WTC11 (cell line): ENCODE data around the gene OSMR. TPM values are rescaled to one million over a fixed set of nuclear protein-coding genes. Genes with fewer than 3 reads are reported as not detected.

Source experiments
- ATAC-seq: fragments of 200-7000 bp; cut with Tn5 transposase; 2 replicates; pipeline ENCODE4 v1.10.0; 2021; ENCODE audit warnings: mild to moderate bottlenecking, moderate library complexity
- CTCF ChIA-PET: fragments of 300-600 bp; sonication (Branson Sonifier 250); formaldehyde crosslinking; loops from one replicate; lab custom pipeline; 2021; ENCODE audit warnings: antibody characterized with exemption; lab: Charles Lee
- POLR2A ChIA-PET: fragments of 350-600 bp; sonication (Branson Sonifier 250); formaldehyde crosslinking; loops from one replicate; lab custom pipeline; 2021; ENCODE audit warnings: antibody characterized with exemption; lab: Charles Lee
- DNase-seq: peaks from one replicate; pipeline ENCODE4 v3.0.0; 2021; ENCODE audit warnings: low spot score
- H3K27ac Mint-ChIP-seq: 2 replicates; pipeline ENCODE4 v1.8.0; 2021; ENCODE audit warnings: mixed read lengths
- H3K27me3 Mint-ChIP-seq: 2 replicates; pipeline ENCODE4 v1.8.0; 2021; ENCODE audit warnings: low read depth, mild to moderate bottlenecking, moderate library complexity, mixed read lengths
- H3K36me3 Mint-ChIP-seq: 2 replicates; pipeline ENCODE4 v1.8.0; 2021; ENCODE audit warnings: mixed read lengths
- H3K4me1 Mint-ChIP-seq: 2 replicates; pipeline ENCODE4 v1.8.0; 2022; ENCODE audit warnings: mixed read lengths
- H3K4me3 Mint-ChIP-seq: 2 replicates; pipeline ENCODE4 v1.8.0; 2021; ENCODE audit warnings: mild to moderate bottlenecking, moderate library complexity, mixed read lengths
- H3K9me3 Mint-ChIP-seq: 2 replicates; pipeline ENCODE4 v1.8.0; 2021; ENCODE audit warnings: mixed read lengths
- ATF2 ChIP-seq: sonication (generic); formaldehyde crosslinking; IDR thresholded peaks from 2 replicates; pipeline ENCODE4 v1.8.1; 2022; ENCODE audit warnings: low read depth, missing genetic modification reagents, borderline replicate concordance
- EMX1 ChIP-seq: fragments of 250-450 bp; sonication (Bioruptor Pico); IDR thresholded peaks from 2 replicates; pipeline ENCODE4 v1.8.0; 2021; ENCODE audit warnings: mild to moderate bottlenecking
- FOXK1 ChIP-seq: sonication (generic); formaldehyde crosslinking; IDR thresholded peaks from 2 replicates; pipeline ENCODE4 v1.8.0; 2022; ENCODE audit warnings: mild to moderate bottlenecking, moderate library complexity, missing genetic modification reagents
- GTF2I ChIP-seq: fragments of 250-450 bp; sonication (Bioruptor Pico); conservative IDR thresholded peaks from 2 replicates; pipeline ENCODE4 v1.4.0; 2021; ENCODE audit warnings: mild to moderate bottlenecking
- IRF2 ChIP-seq: sonication (generic); formaldehyde crosslinking; IDR thresholded peaks from 2 replicates; pipeline ENCODE4 v1.8.0; 2022; ENCODE audit warnings: low read depth, missing genetic modification reagents, borderline replicate concordance
- MXD4 ChIP-seq: fragments of 250-450 bp; sonication (Bioruptor Pico); IDR thresholded peaks from 2 replicates; pipeline ENCODE4 v1.8.0; 2021; ENCODE audit warnings: mild to moderate bottlenecking, moderate library complexity, borderline replicate concordance
- NFATC4 ChIP-seq: fragments of 250-450 bp; sonication (Bioruptor Pico); IDR thresholded peaks from 2 replicates; pipeline ENCODE4 v1.9.0; 2021; ENCODE audit warnings: mild to moderate bottlenecking
- NFE2L1 ChIP-seq: sonication (generic); formaldehyde crosslinking; IDR thresholded peaks from 2 replicates; pipeline ENCODE4 v1.8.1; 2023; ENCODE audit warnings: missing genetic modification reagents
- NR1H2 ChIP-seq: sonication (generic); formaldehyde crosslinking; IDR thresholded peaks from 2 replicates; pipeline ENCODE4 v1.9.0; 2021; ENCODE audit warnings: mild to moderate bottlenecking, moderate library complexity, missing genetic modification reagents
- PRDM15 ChIP-seq: sonication (generic); formaldehyde crosslinking; IDR thresholded peaks from 2 replicates; pipeline ENCODE4 v1.8.0; 2022; ENCODE audit warnings: missing genetic modification reagents
- RELA ChIP-seq: sonication (generic); formaldehyde crosslinking; IDR thresholded peaks from 2 replicates; pipeline ENCODE4 v1.8.1; 2022; ENCODE audit warnings: missing genetic modification reagents, mild to moderate bottlenecking, borderline replicate concordance
- RORB ChIP-seq: fragments of 250-450 bp; sonication (Bioruptor Pico); IDR thresholded peaks from 2 replicates; pipeline ENCODE4 v1.9.0; 2021; ENCODE audit warnings: mild to moderate bottlenecking
- SMAD3 ChIP-seq: sonication (generic); formaldehyde crosslinking; IDR thresholded peaks from 2 replicates; pipeline ENCODE4 v1.8.0; 2022; ENCODE audit warnings: missing genetic modification reagents, mild to moderate bottlenecking, borderline replicate concordance
- STAT6 ChIP-seq: sonication (generic); formaldehyde crosslinking; conservative IDR thresholded peaks from 2 replicates; pipeline ENCODE4 v1.8.1; 2023; ENCODE audit warnings: mild to moderate bottlenecking, low read depth, missing genetic modification reagents, moderate library complexity
- USF1 ChIP-seq: sonication (generic); formaldehyde crosslinking; IDR thresholded peaks from 2 replicates; pipeline ENCODE4 v1.8.0; 2022; ENCODE audit warnings: mild to moderate bottlenecking, missing genetic modification reagents
- ZNF219 ChIP-seq: sonication (generic); formaldehyde crosslinking; IDR thresholded peaks from 2 replicates; pipeline ENCODE4 v1.8.0; 2023; ENCODE audit warnings: missing genetic modification reagents, mild to moderate bottlenecking, borderline replicate concordance
- ZNF425 ChIP-seq: fragments of 250-450 bp; sonication (Bioruptor Pico); conservative IDR thresholded peaks from 2 replicates; pipeline ENCODE4 v1.9.0; 2021; ENCODE audit warnings: mild to moderate bottlenecking
- total RNA-seq: library from RNA; stranded (reverse); gene quantifications from 3 replicates; pipeline ENCODE4 v1.2.3, GENCODE V29; 2021

Gene OSMR
- total RNA-seq, 1 experiment from 2014 or later: 2.3 TPM

- ATAC-seq (peak; percentile 60), DNase-seq (no peak)
Measured at GRCh38 chr5:38871058-38871605, 25.3 kb downstream of the OSMR start.

GRCh38 chr5:38871790-38872551 lies 26.2 kb downstream of the OSMR start:
- Mint-ChIP-seq H3K27ac (no peak overlapping the region), H3K4me3 (no peak overlapping the region), H3K36me3 (peaks cover 5% of the 10 kb centered on the region; the same call in 1 of the 2 replicates), H3K27me3 (no peaks in the 10 kb centered on the region), H3K4me1 (peaks cover 15% of the 10 kb centered on the region), H3K9me3 (peaks cover 8% of the 10 kb centered on the region)
- ChIA-PET POLR2A (no interaction called here), CTCF (no interaction called here)
- TF ChIP-seq USF1 (CRISPR knock-in tag) (no peak), FOXK1 (CRISPR knock-in tag) (no peak), NFATC4 (CRISPR knock-in tag) (no peak), GTF2I (CRISPR knock-in tag) (no peak)
- ATAC-seq (no peak), DNase-seq (no peak)

More at GRCh38 chr5:38871058-38871605, 25.3 kb downstream of the OSMR start:
- Mint-ChIP-seq H3K4me3 (no peak overlapping the region), H3K9me3 (peaks cover 8% of the 10 kb centered on the region), H3K27ac (peak overlapping the region; percentile 11; the same call in 1 of the 2 replicates), H3K27me3 (no peaks in the 10 kb centered on the region), H3K4me1 (peaks cover 15% of the 10 kb centered on the region), H3K36me3 (no peaks in the 10 kb centered on the region; the same call in 1 of the 2 replicates)
- TF ChIP-seq ZNF425 (CRISPR knock-in tag): no peak
- no peak for TF ChIP-seq ZNF219 (CRISPR knock-in tag)
- no peak for TF ChIP-seq NFATC4 (CRISPR knock-in tag)
- TF ChIP-seq MXD4 (CRISPR knock-in tag): no peak
- TF ChIP-seq EMX1 (CRISPR knock-in tag): no peak
- POLR2A ChIA-PET: no interaction called here
- CTCF ChIA-PET: interaction anchor here (0.9 to 1.1 kb wide), 2 partner anchors 51 to 429 kb away, joined by 3 to 6 read pairs; no protein-coding TSS in a partner anchor

GRCh38 chr5:38872826-38873225 lies 27.0 kb downstream of the OSMR start:
- no peaks in the 10 kb centered on the region for H3K27me3 Mint-ChIP-seq
- H3K4me1 Mint-ChIP-seq: peaks cover 15% of the 10 kb centered on the region
- no peak overlapping the region for H3K4me3 Mint-ChIP-seq
- peaks cover 6% of the 10 kb centered on the region; the same call in 1 of the 2 replicates for H3K36me3 Mint-ChIP-seq
- ChIA-PET CTCF (no interaction called here), POLR2A (no interaction called here)
- ATAC-seq (no peak), DNase-seq (no peak)
- peaks cover 8% of the 10 kb centered on the region for H3K9me3 Mint-ChIP-seq
- H3K27ac Mint-ChIP-seq: no peak overlapping the region
- TF ChIP-seq RORB (CRISPR knock-in tag) (no peak), ATF2 (no peak), SMAD3 (CRISPR knock-in tag) (no peak), USF1 (CRISPR knock-in tag) (no peak), NR1H2 (CRISPR knock-in tag) (no peak), NFE2L1 (no peak), RELA (CRISPR knock-in tag) (no peak), IRF2 (CRISPR knock-in tag) (no peak), STAT6 (CRISPR knock-in tag) (no peak), PRDM15 (CRISPR knock-in tag) (no peak)
